Measurements from ENCODE around the gene RAB43.

The RAB43 gene

GRCh38 chr3:129040039-129040336, 81.6 kb downstream of the RAB43 start:
- Histone ChIP-seq H3K9ac (ENCODE audit: low read depth, low read length, poor library complexity, severe bottlenecking) (no peak overlapping the region), H3K9me2 (replicated peaks; ENCODE audit: low read depth, low read length) (no peaks in the 10 kb centered on the region), H3K4me3 (ENCODE audit: low read length, poor library complexity, severe bottlenecking) (no peak overlapping the region), H3K4me1 (ENCODE audit: insufficient read depth, low read length, poor library complexity, severe bottlenecking) (peaks cover 13% of the 10 kb centered on the region), H3K27me3 (ENCODE audit: insufficient read depth, low read length, poor library complexity, severe bottlenecking) (no peaks in the 10 kb centered on the region), H3K9me3 (ENCODE audit: insufficient read depth, low read depth, low read length) (no peaks in the 10 kb centered on the region), H4K20me1 (ENCODE audit: insufficient read depth, low read length, poor library complexity, severe bottlenecking) (no peaks in the 10 kb centered on the region), H3K4me2 (ENCODE audit: low read depth, low read length, poor library complexity, severe bottlenecking) (no peak overlapping the region), H3F3A (ENCODE audit: low read depth) (peaks cover 2% of the 10 kb centered on the region; the same call in 1 of the 2 replicates), H3K79me2 (ENCODE audit: insufficient read depth, low read length) (no peaks in the 10 kb centered on the region), H3K36me3 (ENCODE audit: insufficient read depth, low read length) (no peaks in the 10 kb centered on the region), H2AFZ (ENCODE audit: low read length) (no peak overlapping the region)
- no peak for TF ChIP-seq EZH2phosphoT487 (IDR thresholded peaks at IDR 0.05; ENCODE audit: borderline replicate concordance)
- TF ChIP-seq, protein P1, sequence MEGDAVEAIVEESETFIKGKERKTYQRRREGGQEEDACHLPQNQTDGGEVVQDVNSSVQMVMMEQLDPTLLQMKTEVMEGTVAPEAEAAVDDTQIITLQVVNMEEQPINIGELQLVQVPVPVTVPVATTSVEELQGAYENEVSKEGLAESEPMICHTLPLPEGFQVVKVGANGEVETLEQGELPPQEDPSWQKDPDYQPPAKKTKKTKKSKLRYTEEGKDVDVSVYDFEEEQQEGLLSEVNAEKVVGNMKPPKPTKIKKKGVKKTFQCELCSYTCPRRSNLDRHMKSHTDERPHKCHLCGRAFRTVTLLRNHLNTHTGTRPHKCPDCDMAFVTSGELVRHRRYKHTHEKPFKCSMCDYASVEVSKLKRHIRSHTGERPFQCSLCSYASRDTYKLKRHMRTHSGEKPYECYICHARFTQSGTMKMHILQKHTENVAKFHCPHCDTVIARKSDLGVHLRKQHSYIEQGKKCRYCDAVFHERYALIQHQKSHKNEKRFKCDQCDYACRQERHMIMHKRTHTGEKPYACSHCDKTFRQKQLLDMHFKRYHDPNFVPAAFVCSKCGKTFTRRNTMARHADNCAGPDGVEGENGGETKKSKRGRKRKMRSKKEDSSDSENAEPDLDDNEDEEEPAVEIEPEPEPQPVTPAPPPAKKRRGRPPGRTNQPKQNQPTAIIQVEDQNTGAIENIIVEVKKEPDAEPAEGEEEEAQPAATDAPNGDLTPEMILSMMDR (conservative IDR thresholded peaks at IDR 0.05; ENCODE audit: low read length) = no peak

DNA sequence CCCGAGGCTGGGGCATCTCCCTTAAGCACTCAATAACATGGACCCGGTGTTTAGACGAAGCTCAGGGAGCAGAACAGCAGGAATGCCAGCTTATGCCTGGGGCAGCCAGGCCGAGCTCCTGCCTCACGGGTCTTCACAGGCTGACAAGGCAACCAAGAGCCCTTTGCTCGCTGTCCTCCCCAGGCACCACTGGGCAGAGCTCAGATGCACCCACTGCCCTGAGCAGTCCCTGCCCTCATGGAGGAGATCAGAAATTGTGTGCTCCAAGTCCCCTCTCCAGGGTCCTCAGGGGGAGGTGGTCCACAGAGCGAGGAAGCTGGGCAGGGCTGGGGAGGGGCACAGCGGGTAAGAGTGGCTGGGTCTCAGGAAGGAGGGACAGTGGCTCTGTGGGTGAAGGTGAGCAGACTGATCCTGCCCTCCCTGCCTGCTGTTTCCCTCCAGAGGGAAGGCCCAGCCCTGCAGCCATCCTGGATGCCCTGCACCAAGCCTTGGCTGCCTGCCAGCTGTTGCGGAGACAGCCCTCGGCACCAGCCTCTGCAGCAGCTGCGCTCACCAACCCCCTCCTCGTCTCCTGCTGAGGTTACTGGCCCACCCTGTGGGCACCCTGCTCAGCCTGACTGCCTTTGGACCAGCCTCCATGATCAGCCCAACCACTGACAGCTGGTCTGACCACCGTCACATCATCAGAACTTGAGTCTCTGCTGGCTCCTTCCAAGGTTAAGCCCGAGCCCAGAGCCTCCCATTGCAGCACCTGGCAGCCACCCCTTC, 82.1 kb downstream of the RAB43 start:
- no peaks in the 10 kb centered on the region for H3K9me2 ChIP-seq (replicated peaks; ENCODE audit: low read depth, low read length)
- H4K20me1 ChIP-seq (ENCODE audit: insufficient read depth, low read length, poor library complexity, severe bottlenecking) = no peaks in the 10 kb centered on the region
- peaks cover 4% of the 10 kb centered on the region; the same call in 1 of the 2 replicates for H3F3A ChIP-seq (ENCODE audit: low read depth)
- H3K4me2 ChIP-seq (ENCODE audit: low read depth, low read length, poor library complexity, severe bottlenecking) = no peak overlapping the region
- H3K9me3 ChIP-seq (ENCODE audit: insufficient read depth, low read depth, low read length) = no peaks in the 10 kb centered on the region
- no peak for TF ChIP-seq EZH2phosphoT487 (IDR thresholded peaks at IDR 0.05; ENCODE audit: borderline replicate concordance)
- TF ChIP-seq, protein P1 (conservative IDR thresholded peaks at IDR 0.05; ENCODE audit: low read length) = no peak
- no peaks in the 10 kb centered on the region for H3K36me3 ChIP-seq (ENCODE audit: insufficient read depth, low read length)
- no peaks in the 10 kb centered on the region for H3K27me3 ChIP-seq (ENCODE audit: insufficient read depth, low read length, poor library complexity, severe bottlenecking)
- H2AFZ ChIP-seq (ENCODE audit: low read length) = no peak overlapping the region
- H3K4me1 ChIP-seq (ENCODE audit: insufficient read depth, low read length, poor library complexity, severe bottlenecking) = peaks cover 17% of the 10 kb centered on the region
- H3K79me2 ChIP-seq (ENCODE audit: insufficient read depth, low read length) = no peaks in the 10 kb centered on the region
- H3K9ac ChIP-seq (ENCODE audit: low read depth, low read length, poor library complexity, severe bottlenecking) = no peak overlapping the region
- H3K4me3 ChIP-seq (ENCODE audit: low read length, poor library complexity, severe bottlenecking) = no peak overlapping the region

- peaks cover 4% of the 10 kb centered on the region; the same call in 1 of the 2 replicates for H3F3A ChIP-seq (ENCODE audit: low read depth)
- no peaks in the 10 kb centered on the region for H3K9me2 ChIP-seq (replicated peaks; ENCODE audit: low read depth, low read length)
- no peaks in the 10 kb centered on the region for H3K36me3 ChIP-seq (ENCODE audit: insufficient read depth, low read length)
- no peak overlapping the region for H3K4me2 ChIP-seq (ENCODE audit: low read depth, low read length, poor library complexity, severe bottlenecking)
- no peaks in the 10 kb centered on the region for H4K20me1 ChIP-seq (ENCODE audit: insufficient read depth, low read length, poor library complexity, severe bottlenecking)
- H3K79me2 ChIP-seq (ENCODE audit: insufficient read depth, low read length) = no peaks in the 10 kb centered on the region
- no peaks in the 10 kb centered on the region for H3K27me3 ChIP-seq (ENCODE audit: insufficient read depth, low read length, poor library complexity, severe bottlenecking)
- H3K4me1 ChIP-seq (ENCODE audit: insufficient read depth, low read length, poor library complexity, severe bottlenecking) = peaks cover 17% of the 10 kb centered on the region
- no peak overlapping the region for H2AFZ ChIP-seq (ENCODE audit: low read length)
- H3K9me3 ChIP-seq (ENCODE audit: insufficient read depth, low read depth, low read length) = no peaks in the 10 kb centered on the region
- no peak for TF ChIP-seq EZH2phosphoT487 (IDR thresholded peaks at IDR 0.05; ENCODE audit: borderline replicate concordance)
- TF ChIP-seq, protein P1 (conservative IDR thresholded peaks at IDR 0.05; ENCODE audit: low read length) = no peak
- no peak overlapping the region for H3K4me3 ChIP-seq (ENCODE audit: low read length, poor library complexity, severe bottlenecking)
- no peak overlapping the region for H3K9ac ChIP-seq (ENCODE audit: low read depth, low read length, poor library complexity, severe bottlenecking)
Observed at GRCh38 chr3:129038121-129038855, 83.3 kb downstream of the RAB43 start.

Measured in Loucy (cell line).